Measurements from ENCODE around the gene FMN2.

The FMN2 gene

GRCh38 chr1:240522122-240522822 is 430.6 kb downstream of the FMN2 start:
- H3F3A ChIP-seq (ENCODE audit: insufficient read depth): no peaks in the 10 kb centered on the region
- H3K27ac ChIP-seq (ENCODE audit: low read depth, low read length): no peak overlapping the region
- H3K9me2 ChIP-seq (replicated peaks; ENCODE audit: insufficient read depth, low read length): no peaks in the 10 kb centered on the region
- H3K4me2 ChIP-seq (ENCODE audit: low read depth, low read length, poor library complexity, severe bottlenecking): no peak overlapping the region
- TF ChIP-seq CTCF (IDR thresholded peaks at IDR 0.05; ENCODE audit: insufficient read depth, low read length, poor library complexity, severe bottlenecking): no peak
- no peak for TF ChIP-seq EZH2phosphoT487 (conservative IDR thresholded peaks at IDR 0.05; ENCODE audit: low read length)
- H3K27me3 ChIP-seq (ENCODE audit: low read length): no peaks in the 10 kb centered on the region
- no peaks in the 10 kb centered on the region for H3K36me3 ChIP-seq (ENCODE audit: low read length)
- H4K20me1 ChIP-seq (ENCODE audit: low read depth, low read length): no peaks in the 10 kb centered on the region
- H3K4me3 ChIP-seq (ENCODE audit: insufficient read depth, low read length, poor library complexity, severe bottlenecking): no peak overlapping the region
- no peaks in the 10 kb centered on the region for H3K9me3 ChIP-seq (ENCODE audit: insufficient read depth, low read length)
- no peak overlapping the region for H2AFZ ChIP-seq (ENCODE audit: low read depth, low read length, severe bottlenecking)
- no peak overlapping the region for H3K9ac ChIP-seq (ENCODE audit: low read length)
- no peaks in the 10 kb centered on the region for H3K79me2 ChIP-seq (ENCODE audit: insufficient read depth, low read length)

GRCh38 chr1:240524356-240525069 is 432.8 kb downstream of the FMN2 start:
- no peaks in the 10 kb centered on the region for H3K9me2 ChIP-seq (replicated peaks; ENCODE audit: insufficient read depth, low read length)

More at GRCh38 chr1:240524356-240525069, 432.8 kb downstream of the FMN2 start:
- H3F3A ChIP-seq (ENCODE audit: insufficient read depth): no peaks in the 10 kb centered on the region
- no peaks in the 10 kb centered on the region for H4K20me1 ChIP-seq (ENCODE audit: low read depth, low read length)
- H3K79me2 ChIP-seq (ENCODE audit: insufficient read depth, low read length): no peaks in the 10 kb centered on the region
- no peak overlapping the region for H3K4me3 ChIP-seq (ENCODE audit: insufficient read depth, low read length, poor library complexity, severe bottlenecking)
- no peak overlapping the region for H3K27ac ChIP-seq (ENCODE audit: low read depth, low read length)
- H3K4me2 ChIP-seq (ENCODE audit: low read depth, low read length, poor library complexity, severe bottlenecking): no peak overlapping the region
- TF ChIP-seq EZH2phosphoT487 (conservative IDR thresholded peaks at IDR 0.05; ENCODE audit: low read length) (no peak), CTCF (IDR thresholded peaks at IDR 0.05; ENCODE audit: insufficient read depth, low read length, poor library complexity, severe bottlenecking) (no peak)
- no peaks in the 10 kb centered on the region for H3K27me3 ChIP-seq (ENCODE audit: low read length)
- no peak overlapping the region for H3K9ac ChIP-seq (ENCODE audit: low read length)
- no peaks in the 10 kb centered on the region for H3K9me3 ChIP-seq (ENCODE audit: insufficient read depth, low read length)
- no peaks in the 10 kb centered on the region for H3K36me3 ChIP-seq (ENCODE audit: low read length)
- no peak overlapping the region for H2AFZ ChIP-seq (ENCODE audit: low read depth, low read length, severe bottlenecking)

Measured in SU-DHL-6 (cell line).